Measurements from ENCODE around the gene PLEKHM3.
A peak's percentile ranks its signal among the peaks of the same experiment; 100 is the strongest.

PLEKHM3 gene

DNA sequence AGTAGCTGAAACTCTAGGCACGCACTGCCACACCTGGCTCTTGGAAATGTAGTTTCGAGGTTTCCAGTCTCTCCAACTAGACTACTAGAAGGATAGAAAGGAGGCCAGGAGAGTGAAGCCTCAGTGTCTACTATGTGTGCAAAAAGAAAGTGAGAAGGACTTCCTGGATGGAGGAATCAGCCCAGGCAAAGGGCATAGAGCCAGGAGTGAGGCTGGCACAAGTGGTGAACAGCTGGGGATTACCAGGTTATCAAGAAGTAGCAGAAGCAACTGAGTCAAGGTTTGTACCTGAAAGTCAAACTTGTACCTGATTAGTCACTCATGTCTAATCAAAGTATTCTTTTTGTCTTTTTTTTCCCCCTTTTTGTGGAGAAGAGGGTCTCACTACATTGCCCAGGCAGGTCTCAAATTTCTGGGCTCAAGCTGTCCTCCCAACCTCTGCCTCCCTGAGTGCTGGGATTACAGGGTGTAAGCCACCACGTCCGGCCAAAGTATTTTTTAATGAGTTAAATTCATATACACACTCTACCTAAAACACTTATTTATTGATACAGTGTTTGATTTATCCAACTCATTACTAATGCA, 246.9 kb downstream of the PLEKHM3 start:
- DNase-seq = no peak

GRCh38 chr2:207777124-207777523, 248.2 kb downstream of the PLEKHM3 start:
- DNase-seq = no peak

GRCh38 chr2:207775473-207775872, 249.9 kb downstream of the PLEKHM3 start:
- no peak for DNase-seq

GRCh38 chr2:207772844-207773205, 252.5 kb downstream of the PLEKHM3 start:
- no peak for DNase-seq

GRCh38 chr2:207772081-207772843, 253.1 kb downstream of the PLEKHM3 start:
- peak in 1 of 2 donors; percentile 24 for DNase-seq

GRCh38 chr2:207771421-207771820, 253.9 kb downstream of the PLEKHM3 start:
- no peak for DNase-seq
